GM18867 (cell line): Measurements from ENCODE around the gene KCTD4.
"Not testable (repeated sequence)": the region's sequence is repeated elsewhere in the genome, so short reads cannot be mapped to it uniquely, and the experiment has no call there.

Source experiments
- ATAC-seq: cut with Tn5 transposase; IDR thresholded peaks from one replicate; pipeline ENCODE4 v1.9.1; 2021; ENCODE audit warnings: mild to moderate bottlenecking, moderate library complexity; ENCODE audit not compliant: unreplicated experiment

The KCTD4 gene

DNA sequence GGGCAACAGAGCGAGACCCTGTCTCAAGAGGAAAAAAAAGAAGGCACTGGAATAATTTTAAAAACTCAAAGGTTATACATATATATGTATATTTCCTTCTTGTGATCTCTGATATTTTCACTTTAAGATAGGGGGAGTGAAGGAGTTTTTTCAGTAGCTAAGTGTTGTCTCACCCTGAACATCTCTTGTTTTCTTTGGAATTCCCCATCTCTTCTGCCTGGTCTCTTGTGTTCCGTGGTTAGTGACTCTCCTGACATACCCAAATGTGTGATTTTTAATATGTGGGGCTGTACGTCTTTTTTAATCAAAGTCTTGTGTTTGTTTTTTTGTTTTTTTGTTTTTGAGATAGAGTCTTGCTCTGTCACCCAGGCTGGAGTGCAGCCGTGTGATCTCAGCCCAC is 15.3 kb upstream of the KCTD4 start:
- no peak for ATAC-seq

DNA sequence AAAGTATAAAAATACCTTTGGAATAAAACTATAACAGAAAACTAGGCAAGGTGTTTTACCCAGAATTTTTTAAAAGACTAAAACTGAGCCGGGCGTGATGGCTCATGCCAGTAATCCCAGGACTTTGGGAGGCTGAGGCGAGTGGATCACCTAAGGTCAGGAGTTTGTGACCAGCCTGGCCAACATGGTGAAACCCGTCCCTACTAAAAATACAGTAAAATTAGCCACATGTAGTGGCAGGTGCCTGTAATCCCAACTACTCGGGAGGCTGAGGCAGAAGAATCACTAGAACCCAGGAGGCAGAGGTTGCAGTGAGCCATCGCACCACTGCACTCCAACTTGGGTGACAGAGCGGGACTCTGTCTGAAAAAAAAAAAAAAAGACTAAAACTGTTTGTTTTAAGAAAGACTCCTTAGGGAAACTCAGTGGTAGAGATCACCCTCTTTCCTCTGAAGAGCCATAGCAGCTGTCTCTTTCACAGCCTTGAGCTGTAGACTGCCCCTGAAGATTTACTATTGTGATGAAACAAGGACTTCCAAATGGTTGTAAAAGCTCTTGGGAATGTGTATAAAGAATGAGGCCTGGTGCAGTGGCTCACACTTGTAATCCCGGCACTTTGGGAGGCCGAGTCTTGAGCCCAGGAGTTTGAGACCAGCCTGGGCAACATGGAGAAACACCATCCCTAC is 14.7 kb upstream of the KCTD4 start:
- no peak for ATAC-seq

DNA sequence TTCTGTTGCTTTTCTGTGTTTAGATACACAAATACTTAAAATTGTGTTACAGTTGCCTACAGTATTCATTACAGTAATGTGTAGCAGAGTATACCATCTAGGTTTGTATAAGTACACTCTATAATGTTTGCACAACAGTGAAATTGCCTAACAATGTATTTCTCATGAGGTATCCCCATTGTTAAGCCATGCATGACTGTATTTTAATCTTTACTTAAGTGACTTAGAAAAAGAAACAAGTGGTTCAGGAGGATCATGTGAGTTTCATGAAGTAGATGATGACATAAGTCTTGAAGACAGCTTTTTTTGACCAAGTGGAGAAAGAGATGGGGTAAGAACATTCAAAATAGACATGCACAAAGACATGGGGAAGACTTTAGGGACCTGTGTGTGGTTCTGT is 8.4 kb upstream of the KCTD4 start:
- no peak for ATAC-seq

DNA sequence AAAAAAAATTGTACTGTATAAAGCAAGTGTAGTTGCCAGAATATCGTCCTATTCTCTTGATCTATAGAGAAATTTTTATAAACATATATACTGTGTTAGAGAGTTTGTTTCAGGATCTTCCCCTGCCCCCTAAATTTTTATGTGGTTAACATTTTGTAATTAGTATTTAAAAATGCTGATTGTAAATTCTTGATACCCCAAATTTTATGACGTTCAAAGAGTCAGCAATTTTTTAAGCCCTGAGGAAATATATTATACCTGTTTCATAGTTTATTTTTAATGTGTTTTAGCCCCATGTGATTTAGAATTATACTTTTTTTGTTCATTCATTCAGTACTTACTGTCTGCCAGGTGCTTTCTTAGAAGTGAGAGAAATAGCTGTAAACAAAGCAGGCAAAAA is 7.3 kb upstream of the KCTD4 start:
- no peak for ATAC-seq

DNA sequence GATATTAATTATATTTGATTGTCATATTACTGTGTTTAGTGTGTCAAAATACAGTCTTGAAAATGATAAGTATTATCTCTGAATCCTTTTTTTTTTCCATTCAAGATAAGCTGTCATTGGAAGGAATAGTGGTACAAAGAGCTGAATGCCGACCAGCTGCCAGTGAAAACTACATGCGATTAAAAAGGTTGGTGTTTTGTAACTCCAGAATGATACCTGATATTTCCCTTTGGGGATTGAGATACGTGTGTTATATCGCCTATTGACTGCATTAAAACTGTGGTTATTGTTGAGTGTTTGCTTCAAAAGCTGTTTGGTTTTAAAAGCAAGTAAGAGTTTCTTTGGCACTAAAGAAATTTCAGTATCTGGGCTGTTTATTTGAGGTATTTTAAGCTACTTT is 6.5 kb upstream of the KCTD4 start:
- ATAC-seq, result no peak

DNA sequence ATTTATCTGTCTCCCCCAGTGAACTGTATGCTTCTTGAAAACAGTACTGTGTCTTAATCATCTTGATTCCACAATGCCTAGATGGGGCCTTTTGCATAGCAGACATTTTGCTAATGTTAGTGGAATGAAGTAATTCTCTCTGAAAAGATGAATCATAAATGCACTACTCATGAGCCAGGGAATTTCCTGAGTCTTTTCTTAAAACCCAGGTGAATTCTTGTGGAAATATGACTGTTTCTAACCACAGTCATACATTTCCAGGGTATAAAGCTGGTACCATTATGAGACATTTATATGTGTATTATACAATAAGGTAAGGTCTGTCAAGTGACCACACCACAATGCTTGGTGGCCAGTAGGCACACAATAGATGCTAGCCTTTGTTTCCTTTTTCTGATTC is 5.5 kb upstream of the KCTD4 start:
- ATAC-seq, result no peak

DNA sequence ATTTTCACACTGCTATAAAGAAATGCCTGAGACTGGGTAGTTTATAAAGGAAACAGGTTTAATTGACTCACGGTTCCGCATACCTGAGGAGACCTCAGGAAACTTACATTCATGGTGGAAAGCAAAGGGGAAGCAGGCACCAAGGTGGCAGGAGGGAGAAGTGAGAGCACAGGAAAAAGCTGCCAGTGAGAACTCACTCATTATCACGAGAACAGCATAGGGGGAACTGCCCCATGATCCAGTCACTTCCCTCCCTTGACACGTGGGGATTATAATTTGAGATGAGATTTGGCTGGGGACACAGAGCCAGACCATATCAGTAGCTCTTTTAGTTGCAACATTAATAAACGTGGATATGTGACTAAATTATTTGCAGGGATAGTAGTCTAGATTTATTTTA is 4.3 kb upstream of the KCTD4 start:
- no peak for ATAC-seq

DNA sequence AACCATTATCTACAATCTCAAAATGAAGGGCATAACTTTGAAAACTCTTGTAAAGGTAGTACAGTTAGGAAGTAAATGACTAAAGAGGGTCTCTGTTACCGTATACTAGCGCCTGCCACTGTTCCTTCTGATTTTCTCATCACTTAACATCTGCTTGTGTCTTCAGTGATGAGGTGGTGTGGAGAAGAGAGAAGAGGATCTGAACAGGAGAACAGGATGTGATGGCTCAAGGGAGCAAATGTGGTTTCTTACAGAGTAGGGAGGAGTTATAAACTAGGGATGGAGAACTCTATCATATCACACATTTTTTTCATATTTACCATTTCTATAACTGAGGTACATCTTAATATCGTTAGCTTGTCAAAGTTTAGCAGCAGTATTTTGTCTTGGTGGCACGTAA is 1.1 kb downstream of the KCTD4 start:
- no peak for ATAC-seq

DNA sequence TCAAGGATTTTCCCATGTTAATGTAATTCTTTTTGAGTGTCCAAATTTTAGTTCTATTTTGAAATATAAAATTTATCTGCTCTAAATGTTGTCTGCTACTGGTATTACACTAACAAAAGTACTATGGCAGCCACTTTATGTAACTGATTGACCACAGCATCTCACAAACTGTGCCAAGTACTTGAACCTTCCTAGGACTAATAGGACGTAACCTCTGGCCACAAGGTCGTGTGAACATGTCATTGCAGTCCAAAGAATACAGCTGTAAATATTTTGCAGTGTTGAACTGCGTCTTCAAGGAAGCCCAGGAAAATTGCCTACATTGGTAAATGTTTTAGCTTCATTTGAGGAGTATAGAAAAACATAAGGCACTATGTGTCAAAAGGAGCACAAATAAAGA is 1.9 kb downstream of the KCTD4 start:
- no peak for ATAC-seq

DNA sequence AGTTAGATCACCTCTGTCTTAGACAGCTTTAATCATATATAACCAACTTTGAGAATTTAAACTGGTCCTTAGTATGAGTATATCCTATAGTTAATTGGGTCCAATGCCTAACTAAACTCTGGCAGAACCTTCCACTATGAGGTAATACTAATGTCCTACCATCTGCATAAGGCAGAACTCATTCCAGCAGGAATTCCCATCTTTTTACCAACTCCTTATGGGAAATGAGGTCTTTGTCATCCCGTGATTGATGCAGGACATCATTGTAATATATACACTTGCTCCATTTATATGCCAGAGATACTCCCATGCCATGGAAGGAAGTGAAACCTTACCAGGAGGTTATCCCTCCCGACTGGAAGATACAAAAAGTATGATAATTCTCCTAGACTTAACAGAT is 2.8 kb downstream of the KCTD4 start:
- ATAC-seq, result no peak

DNA sequence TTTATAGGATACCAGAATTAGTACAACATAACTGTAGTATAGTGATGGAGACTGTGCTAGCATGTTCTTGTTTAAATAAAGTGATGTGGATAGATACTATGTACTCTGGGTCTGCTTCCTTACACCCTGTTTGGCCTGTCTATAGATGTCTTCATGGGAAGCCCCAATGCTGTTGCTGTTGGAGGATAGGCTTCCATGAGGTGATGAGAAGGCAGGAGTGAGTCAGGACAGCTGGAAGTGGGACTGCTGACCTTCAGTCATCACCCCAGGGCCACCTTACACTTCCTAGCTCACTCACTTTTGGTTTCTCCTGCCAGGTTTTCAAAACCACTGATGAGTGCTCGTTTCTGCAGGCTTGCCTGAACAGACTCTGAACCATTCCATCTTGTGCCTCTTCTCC is 4.2 kb downstream of the KCTD4 start:
- no peak for ATAC-seq

DNA sequence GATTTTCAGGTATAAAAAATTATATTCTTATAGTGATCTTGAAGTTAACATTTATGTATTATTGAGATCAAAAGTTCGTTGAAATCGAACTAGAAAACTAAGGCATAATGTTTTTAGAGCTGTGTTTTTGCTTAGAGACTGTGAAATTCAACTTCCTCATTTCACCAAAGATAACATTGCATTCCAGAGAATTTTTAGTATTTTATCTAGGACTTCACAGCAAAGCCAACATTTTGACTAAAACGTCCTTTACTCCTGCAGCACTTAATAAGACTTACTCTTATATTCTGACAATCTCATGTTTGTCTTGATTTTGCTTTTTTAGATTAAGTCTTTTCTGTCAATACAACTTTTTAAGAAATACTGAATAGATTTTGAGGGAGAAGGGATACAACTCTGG is 4.7 kb downstream of the KCTD4 start:
- no peak for ATAC-seq

DNA sequence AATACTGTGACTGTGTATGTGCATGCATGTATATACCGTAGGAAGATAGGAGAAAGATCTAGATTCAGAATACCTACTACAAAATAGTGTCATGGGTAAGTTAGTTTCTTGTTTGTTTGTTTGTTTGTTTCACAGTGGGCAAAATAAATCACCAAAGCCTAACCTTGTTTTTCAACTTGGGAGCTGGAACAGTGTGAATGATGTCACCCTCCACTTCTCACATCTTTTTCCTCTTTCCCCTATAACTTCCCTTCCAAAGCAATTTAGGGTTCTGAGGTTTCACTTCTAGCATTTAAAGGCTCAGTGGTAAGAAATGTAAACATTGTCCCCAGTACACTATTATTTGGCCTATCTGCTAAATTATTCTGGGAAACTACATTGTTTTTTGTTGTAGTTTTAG is 5.4 kb downstream of the KCTD4 start:
- no peak for ATAC-seq

DNA sequence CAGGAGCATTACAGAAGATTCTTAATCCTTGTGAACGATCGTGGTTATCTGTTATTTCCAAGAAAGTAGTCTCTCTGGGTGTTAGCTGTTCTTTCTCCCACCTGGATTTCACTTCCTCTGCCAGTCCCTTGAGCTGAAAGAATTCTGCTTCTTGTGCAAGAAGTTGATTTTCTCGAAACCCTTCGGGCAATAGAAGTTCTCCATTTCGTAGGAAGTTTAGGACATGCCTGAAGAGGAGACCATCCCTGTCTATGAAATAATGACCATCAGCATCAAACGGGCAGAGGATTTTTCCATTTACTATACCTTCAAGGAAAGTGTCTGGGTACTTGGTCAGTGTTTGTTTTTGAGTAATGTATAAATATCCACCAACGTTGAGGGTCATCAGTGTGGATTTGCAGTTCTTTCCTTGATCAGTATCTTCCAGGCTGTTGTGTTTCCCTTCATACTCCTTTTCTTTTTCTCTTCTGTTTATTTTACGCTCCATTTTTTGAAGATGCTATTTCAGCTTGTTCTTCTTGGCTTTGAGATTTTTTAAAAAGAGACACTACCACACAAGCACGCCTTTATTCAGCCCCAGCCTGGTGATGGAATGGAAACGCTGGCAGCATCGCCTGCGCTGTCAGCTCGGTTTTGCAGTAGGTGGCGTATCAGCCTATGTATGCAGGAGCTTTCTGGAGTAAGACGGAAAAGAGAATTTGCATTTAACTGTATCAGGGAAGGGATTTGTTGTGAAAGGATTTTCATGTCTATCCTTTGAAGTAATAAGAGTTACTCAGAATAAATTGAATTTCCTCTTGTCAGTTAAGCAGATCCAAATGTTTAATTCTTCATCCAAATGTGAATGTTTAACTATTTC is 6.5 kb downstream of the KCTD4 start:
- ATAC-seq, result no peak

DNA sequence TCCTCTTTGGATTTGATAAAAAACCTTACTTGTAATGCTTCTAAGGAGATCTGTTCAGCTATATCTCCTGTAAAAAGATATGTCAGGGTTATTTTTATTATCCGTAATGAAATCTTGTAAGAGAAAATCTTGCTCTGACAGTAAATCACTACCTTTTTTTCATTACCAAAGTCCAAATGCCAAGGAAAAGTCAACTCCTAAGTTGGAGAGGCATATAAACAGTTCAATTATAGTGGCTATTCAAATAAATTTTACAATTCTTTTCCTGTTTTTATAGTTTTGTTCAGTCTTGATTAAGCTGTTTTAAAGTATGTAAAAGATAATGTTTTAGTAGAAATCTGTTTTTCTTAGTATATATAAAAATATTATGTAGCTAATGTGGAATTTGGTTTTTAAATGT is 9.0 kb downstream of the KCTD4 start:
- no peak for ATAC-seq

DNA sequence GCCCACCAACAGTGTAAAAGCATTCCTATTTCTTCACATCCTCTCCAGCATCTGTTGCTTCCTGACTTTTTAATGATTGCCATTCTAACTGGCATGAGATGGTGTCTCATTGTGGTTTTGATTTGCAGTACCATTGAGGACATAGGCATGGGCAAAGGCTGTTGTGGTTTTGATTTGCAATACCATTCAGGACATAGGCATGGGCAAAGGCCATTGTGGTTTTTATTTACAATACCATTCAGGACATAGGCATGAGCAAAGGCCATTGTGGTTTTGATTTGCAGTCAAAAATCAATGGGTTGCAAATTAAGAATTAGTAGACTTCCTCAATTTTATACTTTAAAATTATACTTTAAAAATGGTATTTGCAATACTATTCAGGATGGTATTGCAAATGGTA is 11.3 kb downstream of the KCTD4 start:
- ATAC-seq, result not testable (repeated sequence)

DNA sequence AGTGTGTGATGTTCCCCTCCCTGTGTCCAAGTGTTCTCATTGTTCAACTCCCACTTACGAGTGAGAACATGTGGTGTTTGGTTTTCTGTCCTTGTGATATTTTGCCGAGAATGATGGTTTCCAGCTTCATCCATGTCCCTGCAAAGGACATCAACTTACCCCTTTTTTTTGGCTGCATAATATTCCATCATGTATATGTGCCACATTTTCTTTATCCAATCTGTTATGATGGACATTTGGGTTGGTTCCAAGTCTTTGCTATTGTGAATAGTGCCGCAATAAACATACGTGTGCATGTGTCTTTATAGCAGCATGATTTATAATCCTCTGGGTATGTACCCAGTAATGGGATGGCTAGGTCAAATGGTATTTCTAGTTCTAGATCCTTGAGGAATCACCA is 11.8 kb downstream of the KCTD4 start:
- ATAC-seq, result not testable (repeated sequence)

DNA sequence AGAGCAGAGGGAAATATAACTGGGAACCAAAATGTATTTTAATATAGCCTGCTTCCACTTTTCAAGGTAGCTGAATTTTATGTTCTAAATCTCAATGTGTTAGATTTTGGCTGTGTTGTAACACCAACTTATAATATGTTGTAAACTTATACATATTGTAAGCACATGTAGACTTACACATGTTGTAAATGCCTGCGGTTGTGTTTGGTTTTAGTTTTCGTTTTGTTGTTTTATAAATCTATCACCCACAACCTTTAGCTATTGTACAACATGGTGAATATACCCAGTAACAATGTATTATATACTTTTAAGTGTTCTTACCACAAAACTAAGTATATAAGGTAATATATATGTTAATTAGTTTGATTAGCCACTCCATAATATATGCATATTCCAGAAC is 15.6 kb downstream of the KCTD4 start:
- no peak for ATAC-seq

DNA sequence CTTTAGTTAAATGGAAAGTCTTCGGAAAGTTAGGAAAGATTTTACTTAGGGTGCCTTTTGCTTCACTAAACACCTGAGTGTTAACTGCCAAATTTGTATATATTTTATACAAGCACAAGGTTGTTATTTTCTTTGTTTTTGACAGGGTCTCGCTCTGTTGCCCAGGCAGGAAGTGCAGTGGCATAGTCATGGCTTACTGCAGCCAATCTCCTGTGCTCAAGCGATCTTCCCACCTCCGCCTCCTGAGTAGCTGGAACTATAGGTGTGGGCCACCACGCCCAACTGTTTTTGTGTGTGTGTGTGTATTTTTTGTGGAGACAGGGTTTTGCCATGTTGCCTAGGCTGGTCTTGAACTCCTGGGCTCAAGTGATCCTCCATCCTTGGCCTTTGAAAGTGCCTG is 16.2 kb downstream of the KCTD4 start:
- no peak for ATAC-seq

DNA sequence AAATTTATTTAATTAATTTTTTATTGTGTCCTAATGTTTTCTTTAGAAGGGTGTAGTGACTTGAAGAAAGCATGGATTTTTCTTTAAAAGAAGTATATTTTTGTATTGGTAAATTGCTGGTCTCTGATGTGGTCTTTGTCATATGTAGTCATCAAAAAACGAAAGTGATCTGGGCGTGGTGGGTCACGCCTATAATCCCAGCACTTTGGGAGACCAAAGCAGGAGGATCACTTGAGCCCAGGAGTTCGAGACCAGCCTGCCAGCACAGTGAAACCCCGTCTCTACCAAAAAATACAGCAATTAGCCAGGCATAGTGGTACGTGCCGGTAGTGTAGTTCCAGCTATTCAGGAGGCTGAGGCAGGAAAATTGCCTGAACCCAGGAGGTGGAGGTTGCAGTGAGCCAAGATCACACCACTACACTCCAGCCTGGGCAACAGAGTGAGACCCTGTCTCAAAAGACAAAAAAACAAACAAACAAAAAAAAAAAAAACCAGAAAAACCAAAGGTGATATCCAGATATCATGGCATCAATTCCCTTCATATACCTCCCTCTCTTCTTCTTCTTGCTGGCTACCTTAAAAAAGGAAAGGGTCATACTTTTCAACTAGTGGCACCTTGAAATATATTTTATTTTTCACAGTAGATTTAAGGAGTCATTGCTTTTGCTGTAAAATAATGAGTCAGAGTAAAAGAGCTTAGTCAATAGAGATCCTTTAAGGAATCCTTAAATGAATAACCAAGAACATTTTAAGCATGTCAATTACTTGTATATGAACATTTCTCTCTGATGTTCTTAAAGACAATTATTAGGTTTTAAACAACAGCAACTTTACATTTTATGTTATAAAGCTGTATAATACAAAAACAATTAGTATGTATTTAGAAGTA is 19.9 kb downstream of the KCTD4 start:
- ATAC-seq, result no peak

DNA sequence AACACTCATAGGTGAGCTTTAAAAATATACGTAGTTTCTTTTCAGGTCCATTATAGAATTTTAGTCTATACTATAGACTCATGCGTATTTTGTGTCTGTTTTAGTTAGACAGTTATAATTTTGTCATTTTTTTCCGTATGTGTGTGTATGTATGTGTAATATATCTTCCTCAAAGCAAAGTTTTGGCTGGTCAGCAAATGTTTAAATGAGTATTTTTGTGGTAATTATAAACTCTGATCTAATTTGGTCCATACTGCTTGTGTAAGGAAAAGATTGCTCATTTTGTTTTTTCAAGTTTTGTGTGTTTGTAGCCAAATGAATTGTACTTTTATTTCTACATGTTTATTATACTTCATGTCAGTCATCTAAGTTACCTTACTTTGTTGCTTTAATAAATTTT is 20.5 kb downstream of the KCTD4 start:
- ATAC-seq, result no peak

DNA sequence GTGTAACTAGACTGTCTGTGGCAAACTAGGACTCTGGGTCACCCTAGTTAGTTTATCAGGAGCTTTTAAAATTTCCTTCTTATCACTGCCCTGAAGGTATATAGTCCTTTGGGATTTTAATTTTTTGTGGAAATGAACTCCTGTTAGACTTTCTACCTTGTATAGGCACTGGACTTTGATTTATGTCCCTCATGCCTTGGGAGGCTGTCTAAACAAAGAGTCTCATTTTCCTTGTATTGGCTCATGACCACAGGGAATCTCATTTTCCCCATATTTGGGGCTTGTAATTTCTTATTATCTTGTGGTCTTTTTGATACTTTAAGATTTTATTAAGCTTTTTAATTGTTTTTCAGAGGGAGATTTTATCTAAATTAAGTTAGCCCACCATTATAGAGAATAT is 21.4 kb downstream of the KCTD4 start:
- ATAC-seq, result no peak
